ENCODE data around the gene PODXL. TPM values are rescaled to one million over a fixed set of nuclear protein-coding genes. Genes with fewer than 3 reads are reported as not detected.

The PODXL gene
- total RNA-seq, 5 donors from 2014 or later (not counting 1 experiment from before 2014, with no cell fraction given) = 0.63 to 2.6 (median 1.5) TPM

DNA sequence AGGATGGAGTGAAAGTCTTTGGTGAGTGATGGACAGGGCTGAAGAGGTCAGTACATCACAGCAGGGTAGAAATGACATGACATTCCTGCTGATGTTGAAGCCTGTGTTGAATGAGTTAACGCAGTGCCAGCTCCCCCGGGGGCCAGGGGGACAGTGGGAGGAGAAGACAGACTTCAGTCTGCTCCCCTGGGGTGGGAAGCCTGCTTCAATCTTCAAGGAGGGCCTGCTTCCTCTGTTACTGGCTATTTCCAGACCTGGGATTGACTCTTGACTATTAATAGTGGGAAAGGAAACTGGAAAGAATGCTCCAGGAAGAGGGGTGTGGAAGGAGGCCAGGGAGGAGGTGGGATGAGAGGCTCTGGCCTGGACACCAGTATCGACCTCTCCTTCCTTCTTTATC is 27.2 kb downstream of the PODXL start:
- Mint-ChIP-seq H3K4me3 (no peak overlapping the region), H3K27ac (no peak overlapping the region), H3K36me3 (no peaks in the 10 kb centered on the region), H3K9me3 (no peaks in the 10 kb centered on the region), H3K4me1 (no peaks in the 10 kb centered on the region), H3K27me3 (peaks cover 0 to 4% of the 10 kb centered on the region in 2 donors)
- no peak overlapping the region for H3K4me3 ChIP-seq (ENCODE audit: control insufficient read depth in 1 of 2, extremely low read depth in 1 of 2, low read length in 1 of 2)
- no peaks in the 10 kb centered on the region for H3K4me1 ChIP-seq (ENCODE audit: control insufficient read depth in 1 of 2, extremely low read depth in 1 of 2, insufficient read depth in 2 of 2, low read length in 2 of 2)
- H3K27me3 ChIP-seq (replicated peaks in 1 of 2; ENCODE audit: control insufficient read depth in 2 of 2, extremely low read depth in 1 of 2, insufficient read depth in 2 of 2, low read length in 1 of 2) = peaks cover 0 to 16% of the 10 kb centered on the region in 2 experiments
- DNase-seq = no peak
- no peak for ATAC-seq (replicated peaks in 1 of 4)
- ChIA-PET POLR2A (no interaction called here), CTCF (interaction anchor here in 1 of 2 donors (0.7 kb wide), 1 partner anchor 10 kb away, joined by 3 read pairs; no protein-coding TSS in a partner anchor)
- no peaks in the 10 kb centered on the region for H3K9me3 ChIP-seq
- H3K36me3 ChIP-seq (ENCODE audit: control insufficient read depth in 2 of 2, extremely low read depth in 1 of 2, insufficient read depth in 1 of 2, low read length in 1 of 2) = no peaks in the 10 kb centered on the region
- WGBS (ENCODE audit: insufficient coverage) = 62% methylated on average over 2 of the region's 3 CpGs
- H3K27ac ChIP-seq (ENCODE audit: low read length) = no peak overlapping the region

DNA sequence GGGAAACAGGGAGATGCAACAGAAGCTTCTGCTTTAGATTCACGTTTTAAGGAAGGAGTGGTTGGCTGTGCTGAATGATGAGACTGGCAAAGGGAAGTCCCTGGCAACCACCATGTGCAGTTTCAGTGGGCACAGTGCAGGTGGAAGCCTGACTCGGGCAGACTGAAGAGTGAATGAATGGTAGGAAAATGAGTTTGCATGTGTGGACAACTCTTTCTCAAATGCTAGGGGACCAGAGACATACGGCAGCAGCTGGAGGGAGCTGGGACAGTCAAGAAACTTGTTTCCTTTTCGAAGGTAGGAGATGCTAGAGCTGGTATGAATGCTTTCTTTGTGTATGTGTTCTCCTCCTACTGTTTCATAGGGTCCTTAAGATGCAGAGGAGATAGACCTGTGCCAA is 29.0 kb downstream of the PODXL start:
- Histone ChIP-seq H3K27ac (ENCODE audit: low read length) (no peak overlapping the region), H3K4me1 (ENCODE audit: control insufficient read depth in 1 of 2, extremely low read depth in 1 of 2, insufficient read depth in 2 of 2, low read length in 2 of 2) (no peaks in the 10 kb centered on the region), H3K27me3 (replicated peaks in 1 of 2; ENCODE audit: control insufficient read depth in 2 of 2, extremely low read depth in 1 of 2, insufficient read depth in 2 of 2, low read length in 1 of 2) (peaks cover 0 to 5% of the 10 kb centered on the region in 2 experiments), H3K9me3 (no peaks in the 10 kb centered on the region), H3K4me3 (ENCODE audit: control insufficient read depth in 1 of 2, extremely low read depth in 1 of 2, low read length in 1 of 2) (no peak overlapping the region), H3K36me3 (ENCODE audit: control insufficient read depth in 2 of 2, extremely low read depth in 1 of 2, insufficient read depth in 1 of 2, low read length in 1 of 2) (no peaks in the 10 kb centered on the region)
- ATAC-seq (replicated peaks in 1 of 4) = no peak
- no peak overlapping the region for H3K27ac Mint-ChIP-seq
- H3K36me3 Mint-ChIP-seq = no peaks in the 10 kb centered on the region
- no peak overlapping the region for H3K4me3 Mint-ChIP-seq
- DNase-seq = peak in 1 of 35 experiments; percentile 13
- H3K9me3 Mint-ChIP-seq = no peaks in the 10 kb centered on the region
- CTCF ChIA-PET = interaction anchor here in 1 of 2 donors (0.7 kb wide), 2 partner anchors 25 to 630 kb away, joined by 3 to 5 read pairs; no protein-coding TSS in a partner anchor
- 15% methylated on average over 4 of the region's 4 CpGs for WGBS (ENCODE audit: insufficient coverage)
- H3K4me1 Mint-ChIP-seq = peaks cover 7% of the 10 kb centered on the region in 3 donors
- POLR2A ChIA-PET = interaction anchor here in 1 of 2 donors (0.5 kb wide), 1 partner anchor 223 kb away, joined by 3 read pairs; no protein-coding TSS in a partner anchor
- peaks cover 0 to 4% of the 10 kb centered on the region in 2 donors for H3K27me3 Mint-ChIP-seq

DNA sequence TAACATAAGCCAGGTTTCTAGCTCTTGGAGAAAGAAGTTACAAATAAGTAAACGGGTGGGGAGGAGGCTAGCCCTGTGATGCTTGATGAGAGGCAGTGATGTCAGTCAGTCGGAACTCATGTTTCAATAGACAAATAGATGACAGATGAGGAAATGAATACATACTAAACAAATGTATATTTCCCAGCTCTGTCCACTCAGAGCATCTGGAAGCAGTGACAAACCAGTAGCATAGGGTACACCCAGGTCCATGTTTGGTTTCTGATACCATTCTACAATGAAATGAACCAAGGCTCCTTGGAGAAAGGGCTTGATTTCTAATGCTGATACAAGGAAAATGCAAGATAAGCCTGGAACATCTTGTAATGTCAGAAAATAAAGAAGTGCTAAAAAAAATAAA is 30.6 kb downstream of the PODXL start:
- no peak overlapping the region for H3K4me3 Mint-ChIP-seq
- Histone ChIP-seq H3K4me3 (ENCODE audit: control insufficient read depth in 1 of 2, extremely low read depth in 1 of 2, low read length in 1 of 2) (no peak overlapping the region), H3K27me3 (replicated peaks in 1 of 2; ENCODE audit: control insufficient read depth in 2 of 2, extremely low read depth in 1 of 2, insufficient read depth in 2 of 2, low read length in 1 of 2) (peaks cover 0 to 5% of the 10 kb centered on the region in 2 experiments), H3K9me3 (no peaks in the 10 kb centered on the region), H3K4me1 (ENCODE audit: control insufficient read depth in 1 of 2, extremely low read depth in 1 of 2, insufficient read depth in 2 of 2, low read length in 2 of 2) (peaks cover 0 to 3% of the 10 kb centered on the region in 2 experiments), H3K27ac (ENCODE audit: low read length) (no peak overlapping the region), H3K36me3 (ENCODE audit: control insufficient read depth in 2 of 2, extremely low read depth in 1 of 2, insufficient read depth in 1 of 2, low read length in 1 of 2) (no peaks in the 10 kb centered on the region)
- H3K27ac Mint-ChIP-seq = no peak overlapping the region
- peaks cover 10 to 16% (median 15%) of the 10 kb centered on the region in 3 donors for H3K4me1 Mint-ChIP-seq
- WGBS (ENCODE audit: insufficient coverage) = no CpG with 5 or more reads among the region's 2 CpGs
- no peak for DNase-seq
- no peaks in the 10 kb centered on the region for H3K36me3 Mint-ChIP-seq
- ChIA-PET POLR2A (no interaction called here), CTCF (interaction anchor here (0.5 to 0.7 kb wide), 4 partner anchors 24 to 695 kb away, joined by 3 to 5 read pairs (median 3); no protein-coding TSS in a partner anchor)
- no peaks in the 10 kb centered on the region for H3K9me3 Mint-ChIP-seq
- no peak for ATAC-seq (replicated peaks in 1 of 4)
- H3K27me3 Mint-ChIP-seq = peaks cover 0 to 4% of the 10 kb centered on the region in 2 donors

DNA sequence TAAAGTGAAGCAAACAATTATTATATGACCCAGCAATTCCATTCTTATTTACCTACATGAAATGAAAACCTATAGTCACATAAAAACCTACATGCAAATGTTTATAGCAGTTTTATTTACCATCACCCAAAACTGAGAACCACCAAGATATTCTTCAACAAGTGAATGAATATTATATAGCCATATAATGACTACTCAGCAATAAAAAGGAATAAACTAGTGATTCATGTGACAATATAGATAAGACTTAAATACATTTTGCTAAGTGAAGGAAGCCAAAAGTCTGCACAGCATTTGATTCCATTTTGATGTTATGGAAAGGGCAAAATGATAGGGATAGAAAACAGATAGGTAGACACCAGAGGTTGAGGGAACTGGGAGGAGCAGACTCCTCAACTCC is 31.7 kb downstream of the PODXL start:
- no peak overlapping the region for H3K4me3 ChIP-seq (ENCODE audit: control insufficient read depth in 1 of 2, extremely low read depth in 1 of 2, low read length in 1 of 2)
- ATAC-seq (replicated peaks in 1 of 4) (no peak), DNase-seq (no peak)
- peaks cover 0 to 3% of the 10 kb centered on the region in 2 experiments for H3K4me1 ChIP-seq (ENCODE audit: control insufficient read depth in 1 of 2, extremely low read depth in 1 of 2, insufficient read depth in 2 of 2, low read length in 2 of 2)
- Mint-ChIP-seq H3K36me3 (no peaks in the 10 kb centered on the region), H3K27ac (no peak overlapping the region), H3K4me3 (no peak overlapping the region), H3K9me3 (no peaks in the 10 kb centered on the region), H3K27me3 (peaks cover 0 to 4% of the 10 kb centered on the region in 2 donors), H3K4me1 (peaks cover 10 to 16% (median 15%) of the 10 kb centered on the region in 3 donors)
- peaks cover 0 to 2% of the 10 kb centered on the region in 2 experiments for H3K27me3 ChIP-seq (replicated peaks in 1 of 2; ENCODE audit: control insufficient read depth in 2 of 2, extremely low read depth in 1 of 2, insufficient read depth in 2 of 2, low read length in 1 of 2)
- H3K27ac ChIP-seq (ENCODE audit: low read length) = no peak overlapping the region
- H3K36me3 ChIP-seq (ENCODE audit: control insufficient read depth in 2 of 2, extremely low read depth in 1 of 2, insufficient read depth in 1 of 2, low read length in 1 of 2) = no peaks in the 10 kb centered on the region
- CTCF ChIA-PET = interaction anchor here in 1 of 2 donors (0.6 kb wide), 1 partner anchor 10 kb away, joined by 3 read pairs; no protein-coding TSS in a partner anchor
- H3K9me3 ChIP-seq = no peaks in the 10 kb centered on the region
- POLR2A ChIA-PET = no interaction called here

DNA sequence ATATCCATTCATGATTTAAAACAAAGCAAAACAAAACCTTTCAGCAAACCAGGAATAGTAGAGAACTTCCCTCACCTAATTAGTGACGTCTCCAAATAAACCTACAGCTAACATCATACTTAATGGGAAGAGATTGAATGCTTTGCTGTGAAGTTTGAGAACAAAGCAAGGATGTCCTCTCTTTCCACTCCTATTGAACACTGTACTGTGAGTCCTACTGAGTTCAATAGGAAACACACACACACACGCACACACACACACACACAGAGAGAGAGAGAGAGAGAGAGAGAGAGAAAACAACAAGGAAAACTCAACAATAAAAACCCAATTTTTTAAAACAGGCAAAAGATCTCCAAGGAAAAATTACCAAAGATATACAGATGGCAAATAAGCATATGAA is 32.3 kb downstream of the PODXL start:
- ATAC-seq (replicated peaks in 1 of 4) (no peak), DNase-seq (no peak)
- Mint-ChIP-seq H3K4me1 (peaks cover 10 to 16% (median 15%) of the 10 kb centered on the region in 3 donors), H3K27ac (no peak overlapping the region), H3K9me3 (no peaks in the 10 kb centered on the region), H3K4me3 (no peak overlapping the region), H3K36me3 (no peaks in the 10 kb centered on the region), H3K27me3 (peaks cover 3 to 4% of the 10 kb centered on the region in 2 donors)
- ChIA-PET POLR2A (no interaction called here), CTCF (interaction anchor here in 1 of 2 donors (0.6 kb wide), 1 partner anchor 9 kb away, joined by 3 read pairs; no protein-coding TSS in a partner anchor)
- Histone ChIP-seq H3K27me3 (replicated peaks in 1 of 2; ENCODE audit: control insufficient read depth in 2 of 2, extremely low read depth in 1 of 2, insufficient read depth in 2 of 2, low read length in 1 of 2) (no peaks in the 10 kb centered on the region), H3K36me3 (ENCODE audit: control insufficient read depth in 2 of 2, extremely low read depth in 1 of 2, insufficient read depth in 1 of 2, low read length in 1 of 2) (no peaks in the 10 kb centered on the region), H3K27ac (ENCODE audit: low read length) (no peak overlapping the region), H3K4me3 (ENCODE audit: control insufficient read depth in 1 of 2, extremely low read depth in 1 of 2, low read length in 1 of 2) (no peak overlapping the region), H3K9me3 (no peaks in the 10 kb centered on the region), H3K4me1 (ENCODE audit: control insufficient read depth in 1 of 2, extremely low read depth in 1 of 2, insufficient read depth in 2 of 2, low read length in 2 of 2) (peaks cover 0 to 3% of the 10 kb centered on the region in 2 experiments)
- no CpG with 5 or more reads among the region's 2 CpGs for WGBS (ENCODE audit: insufficient coverage)

DNA sequence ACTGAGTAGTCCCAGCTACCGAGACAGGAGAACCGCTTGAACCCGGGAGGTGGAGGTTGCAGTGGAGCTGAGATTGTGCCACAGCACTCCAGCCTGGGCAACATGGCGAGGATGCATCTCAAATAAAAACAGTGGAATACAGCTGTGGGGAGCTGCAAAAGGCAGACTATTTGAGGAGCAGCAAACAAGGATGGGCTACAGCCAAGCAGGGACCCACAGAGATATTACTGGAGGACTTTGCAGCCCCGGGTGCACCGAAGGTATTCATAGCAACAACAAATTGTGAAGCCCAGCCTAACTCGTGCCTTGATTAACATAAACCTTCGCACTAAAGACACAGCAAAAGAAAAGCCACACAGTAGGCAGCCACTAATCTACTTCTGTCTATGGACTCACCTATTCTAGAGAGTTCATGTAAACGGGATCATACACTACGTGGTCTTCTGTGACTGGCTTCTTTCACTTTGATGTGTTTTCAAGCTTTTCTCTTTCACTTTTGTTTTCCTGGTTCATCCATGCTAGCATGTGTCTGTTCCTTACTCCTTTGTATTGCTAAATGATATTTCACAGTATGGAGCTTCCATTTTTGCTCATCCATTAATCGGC is 34.0 kb downstream of the PODXL start:
- peak overlapping the region; percentile 43 to 66 (median 53) for H3K4me3 Mint-ChIP-seq
- ATAC-seq (replicated peaks in 1 of 4) = peak in 2 of 4 experiments; percentile 42 to 59
- H3K27me3 ChIP-seq (replicated peaks in 1 of 2; ENCODE audit: control insufficient read depth in 2 of 2, extremely low read depth in 1 of 2, insufficient read depth in 2 of 2, low read length in 1 of 2) = no peaks in the 10 kb centered on the region

More for the DNA sequence above, 34.0 kb downstream of the PODXL start:
- Histone ChIP-seq H3K9me3 (no peaks in the 10 kb centered on the region), H3K36me3 (ENCODE audit: control insufficient read depth in 2 of 2, extremely low read depth in 1 of 2, insufficient read depth in 1 of 2, low read length in 1 of 2) (no peaks in the 10 kb centered on the region), H3K4me3 (ENCODE audit: control insufficient read depth in 1 of 2, extremely low read depth in 1 of 2, low read length in 1 of 2) (peak overlapping the region in 1 of 2 donors; percentile 1), H3K27ac (ENCODE audit: low read length) (no peak overlapping the region), H3K4me1 (ENCODE audit: control insufficient read depth in 1 of 2, extremely low read depth in 1 of 2, insufficient read depth in 2 of 2, low read length in 2 of 2) (peaks cover 0 to 3% of the 10 kb centered on the region in 2 experiments)
- Mint-ChIP-seq H3K27me3 (peaks cover 3% of the 10 kb centered on the region in 2 donors), H3K9me3 (no peaks in the 10 kb centered on the region), H3K36me3 (no peaks in the 10 kb centered on the region), H3K4me1 (peaks cover 10 to 16% (median 15%) of the 10 kb centered on the region in 3 donors), H3K27ac (peak overlapping the region in 1 of 2 donors; percentile 26)
- WGBS (ENCODE audit: insufficient coverage) = 73% methylated on average over 10 of the region's 11 CpGs
- peak in 1 of 35 experiments; percentile 18 for DNase-seq
- CTCF ChIA-PET = interaction anchor here (0.7 to 2.2 kb wide), 4 partner anchors 8 to 11 kb away, joined by 3 to 10 read pairs (median 4); no protein-coding TSS in a partner anchor
- POLR2A ChIA-PET = no interaction called here
